IMR-90 (cell line): Measurements from ENCODE around the gene TAS2R19. TPM values are rescaled to one million over a fixed set of nuclear protein-coding genes. Genes with fewer than 3 reads are reported as not detected.

Experiments
- ATAC-seq: fragments of 200-7000 bp; cut with Tn5 transposase; 2 replicates; pipeline ENCODE4 v1.9.1; 2020; ENCODE audit warnings: low read depth, mild to moderate bottlenecking, moderate library complexity
- BruUV-seq: library from RNA; stranded (reverse); fragments of 400-500 nt; replicated peaks from 2 replicates; lab custom pipeline; 2021; lab: Mats Ljungman, UMichigan
- CTCF ChIA-PET: fragments of 300-600 bp; formaldehyde crosslinking; extraction: SDS; loops from one replicate; lab custom pipeline; 2021; ENCODE audit warnings: antibody characterized with exemption; lab: Yijun Ruan, JAX
- POLR2A ChIA-PET: fragments of 300-600 bp; sonication (Branson Sonifier 250); formaldehyde crosslinking; loops from one replicate; lab custom pipeline; 2022; ENCODE audit warnings: antibody characterized with exemption; ENCODE audit not compliant: unreplicated experiment; lab: Charles Lee
- DNase-seq: peaks from one replicate; pipeline ENCODE4 v3.0.0; 2013
- H2AFZ ChIP-seq: replicated peaks from 2 replicates; pipeline ENCODE3; 2013; ENCODE audit warnings: low read length, mild to moderate bottlenecking; ENCODE audit not compliant: poor library complexity
- H2AK5ac ChIP-seq: 2 replicates; pipeline ENCODE4 v1.6.1; 2013; ENCODE audit warnings: low read depth, low read length, inconsistent platforms
- H2AK9ac ChIP-seq: replicated peaks from 2 replicates; pipeline ENCODE3; 2013; ENCODE audit warnings: mild to moderate bottlenecking, low read depth, low read length, moderate library complexity; ENCODE audit not compliant: poor library complexity
- H2BK120ac ChIP-seq: 2 replicates; pipeline ENCODE4 v1.6.1; 2013; ENCODE audit warnings: low read depth, low read length, inconsistent platforms
- H2BK15ac ChIP-seq: 3 replicates; pipeline ENCODE4 v1.6.1; 2013; ENCODE audit warnings: low read depth, low read length, inconsistent platforms
- H2BK20ac ChIP-seq: 2 replicates; pipeline ENCODE4 v1.6.1; 2013; ENCODE audit warnings: low read depth, mild to moderate bottlenecking, inconsistent platforms, low read length, moderate library complexity
- H2BK5ac ChIP-seq: 2 replicates; pipeline ENCODE4 v1.6.1; 2013; ENCODE audit warnings: mild to moderate bottlenecking, low read depth, low read length, inconsistent platforms; ENCODE audit not compliant: poor library complexity, severe bottlenecking
- H3K14ac ChIP-seq: replicated peaks from 2 replicates; pipeline ENCODE4 v1.6.1; 2013; ENCODE audit warnings: low read depth, low read length, inconsistent platforms
- H3K18ac ChIP-seq: 2 replicates; pipeline ENCODE4 v1.6.1; 2013; ENCODE audit warnings: low read depth, low read length, control low read depth
- H3K23ac ChIP-seq: 2 replicates; pipeline ENCODE4 v1.6.1; 2013; ENCODE audit warnings: low read depth, low read length, inconsistent platforms
- H3K27ac ChIP-seq: 2 replicates; pipeline ENCODE4 v1.5.1; 2013; ENCODE audit warnings: mild to moderate bottlenecking, control low read depth, low read length; ENCODE audit not compliant: insufficient read depth
- H3K27me3 ChIP-seq: 2 replicates; pipeline ENCODE4 v1.6.1; 2013; ENCODE audit warnings: low read length; ENCODE audit not compliant: control insufficient read depth, insufficient read depth
- H3K36me3 ChIP-seq: 2 replicates; pipeline ENCODE4 v1.6.1; 2013; ENCODE audit warnings: low read length, mixed read lengths; ENCODE audit not compliant: control insufficient read depth, insufficient read depth
- H3K4ac ChIP-seq: 2 replicates; pipeline ENCODE4 v1.6.1; 2013; ENCODE audit warnings: low read depth, low read length, inconsistent platforms
- H3K4me1 ChIP-seq: 2 replicates; pipeline ENCODE4 v1.6.1; 2013; ENCODE audit warnings: low read length, mixed read lengths; ENCODE audit not compliant: control insufficient read depth, insufficient read depth
- H3K4me2 ChIP-seq: 2 replicates; pipeline ENCODE4 v1.6.1; 2013; ENCODE audit warnings: low read depth, mild to moderate bottlenecking, control low read depth, low read length, moderate library complexity
- H3K4me3 ChIP-seq: 2 replicates; pipeline ENCODE4 v1.5.1; 2013; ENCODE audit warnings: low read depth, mild to moderate bottlenecking, control low read depth, low read length, moderate library complexity; ENCODE audit not compliant: insufficient read depth
- H3K56ac ChIP-seq: 2 replicates; pipeline ENCODE4 v1.6.1; 2013; ENCODE audit warnings: low read length, inconsistent platforms; ENCODE audit not compliant: insufficient read depth; ENCODE audit errors: extremely low read depth
- H3K79me1 ChIP-seq, 2 experiments: 2 replicates each; pipeline ENCODE4 v1.6.1; 2013; ENCODE audit warnings: low read length in 2 of 2, inconsistent platforms in 1 of 2, low read depth in 1 of 2
- H3K9ac ChIP-seq: 2 replicates; pipeline ENCODE4 v1.6.1; 2013; ENCODE audit warnings: low read depth, low read length, control low read depth
- H3K9me1 ChIP-seq: 2 replicates; pipeline ENCODE4 v1.6.1; 2013; ENCODE audit warnings: low read length, inconsistent platforms; ENCODE audit not compliant: insufficient read depth
- H3K9me3 ChIP-seq: 2 replicates; pipeline ENCODE4 v1.6.1; 2013; ENCODE audit warnings: low read length; ENCODE audit not compliant: control insufficient read depth, insufficient read depth
- H4K20me1 ChIP-seq: 2 replicates; pipeline ENCODE4 v1.6.1; 2013; ENCODE audit warnings: low read length, inconsistent platforms; ENCODE audit not compliant: insufficient read depth
- H4K5ac ChIP-seq: 2 replicates; pipeline ENCODE4 v1.6.1; 2013; ENCODE audit warnings: mild to moderate bottlenecking, low read depth, low read length, control low read depth
- H4K8ac ChIP-seq, 2 experiments: 2 replicates each; pipeline ENCODE4 v1.6.1; 2013; ENCODE audit warnings: low read depth in 2 of 2, low read length in 2 of 2, control low read depth in 1 of 2, inconsistent platforms in 1 of 2
- H4K91ac ChIP-seq: 2 replicates; pipeline ENCODE4 v1.6.1; 2013; ENCODE audit warnings: low read depth, low read length, inconsistent platforms; ENCODE audit not compliant: insufficient read depth
- BHLHE40 ChIP-seq: fragments of 150-350 bp; IDR thresholded peaks from 2 replicates; pipeline ENCODE4 v1.6.1; 2016; ENCODE audit warnings: mild to moderate bottlenecking, low read depth, low read length
- CEBPB ChIP-seq: IDR thresholded peaks from 2 replicates; pipeline ENCODE4 v1.6.1; 2012; ENCODE audit warnings: low read depth, low read length, improper control_type of control experiment
- CHD1 ChIP-seq: IDR thresholded peaks from 2 replicates; pipeline ENCODE4 v1.6.1; 2012; ENCODE audit warnings: low read depth, low read length, improper control_type of control experiment
- FOS ChIP-seq: fragments of 150-350 bp; IDR thresholded peaks from 2 replicates; pipeline ENCODE4 v1.6.1; 2016; ENCODE audit warnings: low read depth, low read length
- MAFK ChIP-seq: IDR thresholded peaks from 2 replicates; pipeline ENCODE4 v1.6.1; 2012; ENCODE audit warnings: low read depth, low read length, improper control_type of control experiment
- MAZ ChIP-seq: IDR thresholded peaks from 2 replicates; pipeline ENCODE4 v1.6.1; 2012; ENCODE audit warnings: low read depth, mild to moderate bottlenecking, low read length, improper control_type of control experiment, moderate library complexity, borderline replicate concordance
- NFE2L2 ChIP-seq: fragments of 150-350 bp; IDR thresholded peaks from 2 replicates; pipeline ENCODE4 v1.6.1; 2016; ENCODE audit warnings: low read depth, mild to moderate bottlenecking, low read length
- RAD21 ChIP-seq: IDR thresholded peaks from 2 replicates; pipeline ENCODE4 v1.6.1; 2012; ENCODE audit warnings: low read length, improper control_type of control experiment
- RFX5 ChIP-seq: IDR thresholded peaks from 2 replicates; pipeline ENCODE4 v1.8.0; 2012; ENCODE audit warnings: low read depth, mild to moderate bottlenecking, low read length, moderate library complexity
- SMC3 ChIP-seq: fragments of 150-350 bp; IDR thresholded peaks from 2 replicates; pipeline ENCODE4 v1.6.1; 2016; ENCODE audit warnings: low read depth, mild to moderate bottlenecking, antibody characterized with exemption, low read length, moderate library complexity
- USF2 ChIP-seq: fragments of 150-350 bp; IDR thresholded peaks from 2 replicates; pipeline ENCODE4 v1.6.1; 2017; ENCODE audit warnings: mild to moderate bottlenecking, antibody characterized with exemption, low read length, low read depth
- WGBS, 2 experiments: methylation state at CpG; one replicate each; pipeline versions ENCODE4 v1.1.5 to v1.1.7; 2013; ENCODE audit warnings: missing lambda C conversion rate in 2 of 2; ENCODE audit not compliant: insufficient read length in 1 of 2; ENCODE audit errors: extremely low coverage in 2 of 2; 5-methylcytosine and 5-hydroxymethylcytosine counted together
- dilution Hi-C: fragments of 300-500 bp; cut with HindIII; formaldehyde crosslinking; loops from one replicate; pipeline ENCODE4 v1.14.3; 2018; ENCODE audit warnings: low sequenced_read_pairs; ENCODE audit not compliant: unreplicated experiment
- in situ Hi-C: fragments of 300-500 bp; cut with MboI; formaldehyde crosslinking; loops from 3 replicates; pipeline ENCODE4 v1.14.3; 2019; ENCODE audit warnings: low sequenced_read_pairs, inconsistent platforms, mixed read lengths
- intact Hi-C: fragments of 100-400 bp; cut with micrococcal nuclease; formaldehyde crosslinking; loops from 2 replicates; pipeline ENCODE4 v1.10.0; 2022
- polyA plus RNA-seq, 3 experiments: library from polyadenylated mRNA; depleted of rRNA; stranded (reverse); fragments of >200 nt; gene quantifications; 2 replicates each; pipeline ENCODE4 v1.2.3, GENCODE V29; 2012; ENCODE audit warnings: low replicate concordance in 1 of 3
- total RNA-seq: library from RNA; depleted of rRNA; stranded (reverse); fragments of >200 nt; gene quantifications from 2 replicates; pipeline ENCODE4 v1.2.3, GENCODE V29; 2012

The TAS2R19 gene
- total and polyA plus RNA-seq, 2 of the 4 experiments (the other 2 are of a cell fraction), result 0.24 to 5.0 TPM

GRCh38 chr12:11069854-11070365 is 47.5 kb upstream of the TAS2R19 start:
- H3K27me3 ChIP-seq, result no peaks in the 10 kb centered on the region
- ChIA-PET CTCF (no interaction called here), POLR2A (no interaction called here)
- no peak overlapping the region for H2AFZ ChIP-seq
- no peak overlapping the region for H2BK5ac ChIP-seq
- no peak overlapping the region for H3K9ac ChIP-seq
- H3K23ac ChIP-seq, result no peak overlapping the region
- H3K14ac ChIP-seq, result no peak overlapping the region
- no peak overlapping the region for H4K8ac ChIP-seq
- no peak overlapping the region for H3K4me2 ChIP-seq
- no peak overlapping the region for H3K4me3 ChIP-seq
- no peak overlapping the region for H3K18ac ChIP-seq
- H2AK5ac ChIP-seq, result no peak overlapping the region
- H3K9me3 ChIP-seq, result no peaks in the 10 kb centered on the region
- H4K91ac ChIP-seq, result no peak overlapping the region
- H2BK15ac ChIP-seq, result no peak overlapping the region
- TF ChIP-seq MAZ, result no peak
- no peak for TF ChIP-seq USF2
- no peak for TF ChIP-seq CEBPB
- no peak for TF ChIP-seq RFX5
- TF ChIP-seq CHD1, result no peak
- TF ChIP-seq FOS, result no peak
- no peak for TF ChIP-seq MAFK
- TF ChIP-seq NFE2L2, result no peak
- no peak for TF ChIP-seq RAD21
- no peak for TF ChIP-seq SMC3
- TF ChIP-seq BHLHE40, result no peak
- H3K36me3 ChIP-seq, result no peaks in the 10 kb centered on the region; the same call in 1 of the 2 replicates
- dilution Hi-C loops, result no loop called here
- in situ Hi-C loops, result no loop called here
- peaks cover 0 to 9% of the 10 kb centered on the region in 2 experiments; a peak in 3 of 4 replicates for H3K79me1 ChIP-seq
- H2BK20ac ChIP-seq, result no peak overlapping the region
- no peaks in the 10 kb centered on the region for H3K9me1 ChIP-seq
- no peak overlapping the region for H2BK120ac ChIP-seq
- no peak for DNase-seq
- H3K56ac ChIP-seq, result no peak overlapping the region
- H3K4me1 ChIP-seq, result no peaks in the 10 kb centered on the region
- H4K20me1 ChIP-seq, result no peaks in the 10 kb centered on the region
- no peak overlapping the region for H4K5ac ChIP-seq
- no TSS peak for BruUV-seq
- no peak overlapping the region for H2AK9ac ChIP-seq
- intact Hi-C loops, result loop anchor here (2.0 kb wide), 1 partner anchor 55 kb away; no protein-coding TSS in a partner anchor
- ATAC-seq, result no peak
- no peak overlapping the region for H3K4ac ChIP-seq
- WGBS, 2 experiments, result no CpG with 5 or more reads among the region's 5 CpGs
- no peak overlapping the region for H3K27ac ChIP-seq
